ENCODE measurements around the gene CD180.

CD180 gene

DNA sequence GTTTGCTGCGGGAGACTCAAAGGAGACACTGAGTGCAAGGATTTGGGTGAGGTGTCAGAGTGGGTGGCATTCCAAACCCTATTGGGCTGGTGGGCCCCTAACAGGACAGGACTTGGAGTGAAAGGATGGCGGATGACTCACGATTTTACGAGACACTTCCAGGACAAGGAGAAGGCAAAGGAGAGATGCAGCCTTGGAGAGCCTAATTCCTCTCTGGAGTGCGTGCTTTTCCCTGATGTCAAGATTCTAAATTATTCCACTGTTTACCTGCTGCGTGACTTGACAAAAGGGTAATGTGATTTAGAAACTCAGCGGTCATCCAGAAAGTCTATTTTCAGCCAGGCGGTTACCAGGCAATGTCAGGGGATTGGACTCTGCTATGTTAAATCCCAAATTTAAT lies 41.6 kb upstream of the CD180 start:
- Histone ChIP-seq H3K27me3 (no peaks in the 10 kb centered on the region), H3K4me3 (no peak overlapping the region), H3K4me1 (peaks cover 5 to 13% (median 8%) of the 10 kb centered on the region in 10 experiments; a peak in 18 of 20 replicates), H3K9ac (no peak overlapping the region), H3K9me3 (replicated peaks in 1 of 11) (no peaks in the 10 kb centered on the region), H3K27ac (no peak overlapping the region), H3K4me2 (no peak overlapping the region), H3K36me3 (no peaks in the 10 kb centered on the region), H4K20me1 (no peaks in the 10 kb centered on the region)
- TF ChIP-seq Cebpa-rat (IDR thresholded peaks at IDR 0.05), result no peak

DNA sequence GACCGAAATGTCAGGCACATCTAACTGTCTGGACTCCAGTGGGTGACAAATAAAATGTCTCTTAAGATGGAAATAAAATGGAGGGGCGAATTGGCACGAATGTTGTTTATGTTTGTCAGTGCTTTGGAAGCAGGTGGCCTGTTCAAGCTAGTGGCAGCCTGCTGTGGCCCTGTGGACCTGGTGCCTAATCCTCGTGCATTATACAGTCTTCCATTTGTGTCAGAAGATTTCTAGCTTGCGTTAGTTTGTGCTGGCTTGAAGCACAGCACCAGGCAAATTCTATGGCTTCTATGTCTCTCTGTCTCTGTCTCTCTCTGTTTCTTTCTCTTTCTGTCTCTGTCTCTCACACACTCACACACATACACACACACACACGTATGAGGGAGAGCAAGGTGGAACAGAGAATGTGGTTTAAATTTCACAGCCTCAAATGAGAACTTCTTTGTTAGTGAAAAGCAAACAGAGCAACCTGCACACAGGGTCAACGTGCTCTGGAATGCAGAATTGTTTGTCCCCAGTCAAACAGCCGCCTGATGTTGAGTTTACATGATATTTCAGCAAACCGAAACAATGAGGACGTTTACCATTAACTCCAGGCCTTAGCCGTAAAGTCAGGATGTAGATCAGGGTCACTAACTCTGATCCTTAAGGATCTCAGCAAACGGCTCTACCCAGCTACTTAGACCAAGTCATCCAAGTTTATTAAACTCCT lies 39.0 kb upstream of the CD180 start:
- Histone ChIP-seq H4K20me1 (no peaks in the 10 kb centered on the region), H3K27me3 (no peaks in the 10 kb centered on the region), H3K9ac (no peak overlapping the region), H3K4me2 (peak overlapping the region in 8 of 11 experiments; percentile 51 to 84 (median 64); a peak in 13 of 22 replicates), H3K4me3 (no peak overlapping the region), H3K9me3 (replicated peaks in 1 of 11) (no peaks in the 10 kb centered on the region), H3K27ac (no peak overlapping the region), H3K4me1 (peaks cover 5 to 13% (median 8%) of the 10 kb centered on the region in 10 experiments; a peak in 18 of 20 replicates), H3K36me3 (no peaks in the 10 kb centered on the region)
- no peak for TF ChIP-seq Cebpa-rat (IDR thresholded peaks at IDR 0.05)

DNA sequence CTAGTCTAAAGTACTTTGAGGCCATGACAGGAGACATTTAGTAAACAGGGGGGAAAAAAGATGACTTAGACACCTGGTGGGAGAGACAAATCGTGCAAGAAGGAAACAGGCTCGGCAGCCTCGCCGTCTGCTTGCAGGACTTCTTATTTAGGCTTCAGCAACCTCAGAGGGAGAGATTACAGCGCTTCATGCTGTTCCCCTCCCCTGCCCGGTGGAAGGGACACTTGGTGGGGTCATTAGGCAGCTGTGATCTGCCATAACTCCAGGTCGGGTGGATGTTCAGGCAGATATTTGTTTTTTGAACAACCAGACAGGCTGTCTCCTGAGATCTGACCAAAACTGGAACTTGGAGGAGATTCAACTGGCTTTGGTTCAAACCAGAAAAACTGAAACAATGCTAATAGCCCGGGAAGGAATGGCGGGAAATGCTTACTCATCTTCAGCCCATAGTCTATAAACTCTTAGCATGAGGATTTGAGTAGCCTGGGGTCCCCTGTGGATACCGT lies 38.1 kb upstream of the CD180 start:
- Histone ChIP-seq H3K27ac (peak overlapping the region in 5 of 11 experiments; percentile 4 to 64 (median 32); a peak in 5 of 22 replicates), H3K4me3 (0 out of 20 replicates have a peak overlapping the region, but pooled peaks of 1 of the 10 experiments have one; percentile 15)

DNA sequence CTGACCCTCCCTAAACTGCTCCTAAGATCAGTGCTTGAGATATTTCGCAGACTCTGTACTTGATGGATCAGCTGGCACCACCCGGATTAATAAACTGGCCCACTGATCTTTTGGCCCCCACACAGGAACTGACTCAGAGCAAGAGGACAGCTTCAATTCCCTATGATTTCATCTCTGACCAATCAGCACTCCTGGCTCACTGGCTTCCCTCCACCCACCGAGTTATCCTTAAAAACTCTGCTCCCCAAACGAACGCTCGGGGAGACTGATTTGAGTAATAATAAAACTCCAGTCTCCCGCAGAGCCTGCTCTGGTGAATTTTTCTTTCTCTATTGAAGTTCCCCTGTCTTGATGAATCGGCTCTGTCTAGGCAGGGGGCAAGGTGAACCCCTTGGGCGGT lies 36.5 kb upstream of the CD180 start:
- no peak for TF ChIP-seq Cebpa-rat (IDR thresholded peaks at IDR 0.05)
- Histone ChIP-seq H3K4me1 (peaks cover 5 to 13% (median 8%) of the 10 kb centered on the region in 10 experiments; a peak in 18 of 20 replicates), H3K36me3 (no peaks in the 10 kb centered on the region), H3K9me3 (replicated peaks in 1 of 11) (peaks cover 0 to 7% (median 0%) of the 10 kb centered on the region in 11 experiments; a peak in 3 of 22 replicates), H3K4me2 (no peak overlapping the region), H3K27me3 (no peaks in the 10 kb centered on the region), H3K27ac (no peak overlapping the region), H3K4me3 (no peak overlapping the region), H3K9ac (no peak overlapping the region), H4K20me1 (no peaks in the 10 kb centered on the region)

More for the DNA sequence above, 38.1 kb upstream of the CD180 start:
- Histone ChIP-seq H3K27me3 (no peaks in the 10 kb centered on the region), H3K4me1 (peaks cover 5 to 13% (median 8%) of the 10 kb centered on the region in 10 experiments; a peak in 18 of 20 replicates), H3K9me3 (replicated peaks in 1 of 11) (peaks cover 0 to 7% (median 0%) of the 10 kb centered on the region in 11 experiments; a peak in 3 of 22 replicates), H3K4me2 (peak overlapping the region; percentile 34 to 84 (median 58); a peak in 21 of 22 replicates), H3K9ac (peak overlapping the region in 3 of 11 experiments; percentile 35 to 46 (median 38); a peak in 5 of 22 replicates), H4K20me1 (no peaks in the 10 kb centered on the region), H3K36me3 (no peaks in the 10 kb centered on the region)
- no peak for TF ChIP-seq Cebpa-rat (IDR thresholded peaks at IDR 0.05)

DNA sequence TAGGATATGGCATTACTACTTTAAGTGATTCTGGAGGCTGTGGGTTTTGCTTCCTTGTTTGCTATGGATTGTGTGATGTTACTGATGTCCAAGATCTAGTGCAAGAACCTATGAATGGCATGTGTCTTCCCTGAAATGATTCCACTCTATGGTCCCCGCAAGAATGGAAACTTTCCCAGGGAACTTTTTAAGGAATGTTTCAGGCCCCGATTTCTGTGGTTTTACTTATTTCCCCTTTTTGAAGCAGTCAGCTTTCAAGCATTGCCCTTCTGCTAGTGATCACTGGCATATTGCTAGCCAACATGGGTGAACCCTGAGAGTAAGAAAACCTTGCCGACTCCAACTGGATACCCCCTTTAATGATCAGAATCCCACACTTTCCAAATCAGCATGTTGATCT lies 26.6 kb upstream of the CD180 start:
- Histone ChIP-seq H3K4me2 (peak overlapping the region; percentile 3 to 87 (median 64); a peak in 17 of 22 replicates), H3K36me3 (no peaks in the 10 kb centered on the region), H3K4me3 (no peak overlapping the region), H3K4me1 (peaks cover 31 to 38% (median 34%) of the 10 kb centered on the region in 10 experiments), H3K27ac (peak overlapping the region in 3 of 11 experiments; percentile 24 to 59 (median 30); a peak in 3 of 22 replicates), H3K9me3 (replicated peaks in 1 of 11) (no peaks in the 10 kb centered on the region), H3K9ac (no peak overlapping the region), H4K20me1 (no peaks in the 10 kb centered on the region), H3K27me3 (no peaks in the 10 kb centered on the region)
- no peak for TF ChIP-seq Cebpa-rat (IDR thresholded peaks at IDR 0.05)

DNA sequence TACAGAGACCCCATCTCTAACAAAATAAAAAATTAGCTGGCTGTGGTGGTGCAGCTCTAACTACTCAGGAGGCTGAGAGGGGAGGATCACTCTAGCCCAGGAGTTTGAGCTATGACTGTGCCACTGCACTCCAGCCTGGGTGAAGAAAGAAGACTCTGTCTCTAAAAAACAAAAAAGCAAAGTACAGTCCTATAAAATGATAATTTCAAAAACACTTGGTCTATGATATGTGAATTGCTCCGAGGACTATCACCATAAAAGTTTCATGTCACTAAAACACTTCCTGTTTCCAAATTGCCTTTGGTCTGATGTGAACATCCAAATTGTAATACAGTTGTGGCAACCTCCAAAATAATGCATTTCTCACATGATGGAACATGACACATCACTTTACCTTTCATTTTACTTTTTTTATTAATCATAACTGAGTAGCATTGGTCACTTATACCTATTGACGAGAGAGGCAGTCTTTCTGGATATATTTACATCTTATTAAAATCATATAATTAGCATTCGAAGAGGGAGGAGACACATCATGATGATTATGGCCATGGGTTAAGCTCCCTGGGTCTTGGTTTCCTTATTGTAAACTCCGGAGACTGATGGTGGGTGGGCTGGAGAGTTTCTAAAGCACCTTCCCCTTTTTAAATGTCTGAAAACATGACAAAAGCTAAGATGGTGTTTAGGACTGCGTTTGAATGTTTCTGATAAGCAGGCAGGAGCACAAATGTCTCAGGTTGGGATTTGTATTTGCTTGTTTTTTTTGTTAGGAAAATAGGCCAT lies 25.8 kb upstream of the CD180 start:
- peak overlapping the region; percentile 49 to 89 (median 70) for H3K4me2 ChIP-seq
- no peaks in the 10 kb centered on the region for H4K20me1 ChIP-seq
- peak overlapping the region in 1 of 10 experiments; percentile 14; a peak in 1 of 20 replicates for H3K4me3 ChIP-seq
- H3K27ac ChIP-seq, result peak overlapping the region in 8 of 11 experiments; percentile 2 to 77 (median 52); a peak in 11 of 22 replicates
- no peaks in the 10 kb centered on the region for H3K9me3 ChIP-seq (replicated peaks in 1 of 11)
- H3K36me3 ChIP-seq, result no peaks in the 10 kb centered on the region
- TF ChIP-seq Cebpa-rat (IDR thresholded peaks at IDR 0.05), result no peak
- H3K27me3 ChIP-seq, result no peaks in the 10 kb centered on the region
- H3K9ac ChIP-seq, result peak overlapping the region in 3 of 11 experiments; percentile 46 to 64 (median 58); a peak in 4 of 22 replicates
- H3K4me1 ChIP-seq, result peaks cover 31 to 45% (median 34%) of the 10 kb centered on the region in 10 experiments

DNA sequence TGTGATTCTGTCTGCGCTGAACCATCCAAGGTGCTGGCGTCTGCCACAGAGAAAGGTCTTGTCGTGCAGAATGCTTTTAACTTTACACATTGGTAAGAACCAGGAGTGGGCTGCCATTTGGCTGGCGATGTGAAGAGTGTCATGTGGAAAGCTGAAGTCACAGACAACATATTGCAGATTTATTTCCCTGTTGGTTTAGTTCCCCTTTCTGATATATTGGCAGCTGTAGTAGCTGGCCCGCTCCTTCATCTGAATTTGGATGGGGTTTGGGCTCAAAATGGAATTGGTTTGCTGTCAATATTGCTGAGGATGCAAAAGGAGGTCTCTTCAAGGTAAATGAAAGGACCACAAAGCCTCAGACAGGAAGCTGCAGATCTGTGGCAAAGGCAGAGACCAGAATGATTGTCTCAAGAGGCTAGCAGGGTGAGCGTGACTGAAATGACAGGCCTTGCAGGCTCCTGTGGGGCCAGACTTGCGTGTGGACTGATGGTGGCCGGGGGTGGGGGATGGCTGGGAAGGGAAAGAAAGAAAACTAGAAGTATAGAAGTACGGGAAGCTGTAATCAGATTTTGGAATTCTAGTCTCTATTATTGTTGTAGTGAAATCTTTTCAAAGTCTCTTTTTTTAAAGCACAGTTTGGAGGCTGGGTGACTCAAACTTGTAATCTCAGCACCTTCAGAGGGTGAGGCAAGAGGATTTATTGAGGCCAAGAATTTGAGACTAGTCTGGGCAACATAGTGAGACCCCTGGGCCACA lies 25.1 kb upstream of the CD180 start:
- H3K27ac ChIP-seq, result peak overlapping the region in 10 of 11 experiments; percentile 2 to 77 (median 44); a peak in 13 of 22 replicates
- no peaks in the 10 kb centered on the region for H3K27me3 ChIP-seq
- peaks cover 35 to 52% (median 41%) of the 10 kb centered on the region in 10 experiments for H3K4me1 ChIP-seq
- H3K9ac ChIP-seq, result peak overlapping the region in 6 of 11 experiments; percentile 9 to 64 (median 40); a peak in 5 of 22 replicates
- TF ChIP-seq Cebpa-rat (IDR thresholded peaks at IDR 0.05), result no peak
- peak overlapping the region in 1 of 10 experiments; percentile 14; a peak in 2 of 20 replicates for H3K4me3 ChIP-seq
- no peaks in the 10 kb centered on the region for H3K36me3 ChIP-seq
- H4K20me1 ChIP-seq, result no peaks in the 10 kb centered on the region
- H3K9me3 ChIP-seq (replicated peaks in 1 of 11), result no peaks in the 10 kb centered on the region
- H3K4me2 ChIP-seq, result peak overlapping the region; percentile 49 to 89 (median 70)

DNA sequence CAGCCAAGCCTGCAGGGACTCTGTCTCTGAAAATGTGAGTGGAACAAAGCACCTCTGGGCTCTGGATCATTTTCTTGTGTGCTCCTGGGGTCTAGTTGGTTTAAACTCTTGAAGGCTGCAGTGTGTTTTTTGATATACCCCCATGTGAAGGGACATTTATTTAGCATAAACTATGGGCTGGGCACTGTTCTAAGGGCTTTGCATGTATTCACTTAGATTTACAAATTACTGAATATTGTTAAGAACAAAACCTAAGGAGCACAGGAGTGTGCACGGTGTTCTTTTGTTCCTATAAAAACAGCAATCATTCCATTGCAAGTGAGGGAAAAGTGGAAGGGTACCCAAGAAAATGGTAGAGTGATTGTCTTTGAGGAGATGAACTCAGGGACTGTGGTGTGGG lies 20.0 kb upstream of the CD180 start:
- Histone ChIP-seq H3K4me3 (no peak overlapping the region), H3K27me3 (no peaks in the 10 kb centered on the region), H3K9ac (peak overlapping the region in 5 of 11 experiments; percentile 4 to 71 (median 38); a peak in 4 of 22 replicates), H3K36me3 (no peaks in the 10 kb centered on the region), H3K27ac (peak overlapping the region in 9 of 11 experiments; percentile 65 to 86 (median 77); a peak in 13 of 22 replicates), H3K9me3 (replicated peaks in 1 of 11) (no peaks in the 10 kb centered on the region), H4K20me1 (no peaks in the 10 kb centered on the region), H3K4me2 (peak overlapping the region; percentile 48 to 78 (median 71)), H3K4me1 (peaks cover 30 to 47% (median 35%) of the 10 kb centered on the region in 10 experiments)
- TF ChIP-seq Cebpa-rat (IDR thresholded peaks at IDR 0.05), result no peak
